Keratinocyte (primary cell): ENCODE data around the gene TADA2B.

Source experiments
- CTCF ChIP-seq, 3 experiments: IDR thresholded peaks in 1 of 3; conservative IDR thresholded peaks in 1 of 3; optimal IDR thresholded peaks in 1 of 3; 2 replicates in 2 of 3; 3 replicates in 1 of 3; pipeline versions ENCODE3 to v1.5.1; 2011; ENCODE audit warnings: low read length in 3 of 3, mild to moderate bottlenecking in 3 of 3, moderate library complexity in 2 of 3, control low read depth in 1 of 3, inconsistent platforms in 1 of 3; ENCODE audit not compliant: insufficient read depth in 2 of 3; ENCODE audit errors: extremely low read depth in 1 of 3
- EZH2 ChIP-seq: IDR thresholded peaks from one replicate; pipeline ENCODE4 v1.6.1; 2012; ENCODE audit warnings: inconsistent platforms, mild to moderate bottlenecking, low read length, moderate library complexity

GRCh38 chr4:7051905-7052304 is 8.7 kb downstream of the TADA2B start:
- TF ChIP-seq CTCF (optimal IDR thresholded peaks at IDR 0.05 in 1 of 3, IDR thresholded peaks at IDR 0.05 in 1 of 3, conservative IDR thresholded peaks at IDR 0.05 in 1 of 3; ENCODE audit: extremely low read depth in 1 of 3, insufficient read depth in 2 of 3, low read length in 3 of 3) (no peak), EZH2 (no peak)
